HepG2 (cell line): ENCODE measurements around the gene ING1. TPM values are rescaled to one million over a fixed set of nuclear protein-coding genes. Genes with fewer than 3 reads are reported as not detected.

Experiments used
- ATAC-seq: fragments of 200-7000 bp; cut with Tn5 transposase; 3 replicates; pipeline ENCODE4 v1.9.1; 2020; ENCODE audit warnings: mild to moderate bottlenecking, moderate library complexity
- BruUV-seq: library from RNA; stranded (reverse); fragments of 400-500 nt; replicated peaks from 2 replicates; lab custom pipeline; 2021; lab: Mats Ljungman, UMichigan
- CTCF ChIA-PET: fragments of 300-600 bp; formaldehyde crosslinking; extraction: SDS; loops from one replicate; lab custom pipeline; 2021; ENCODE audit warnings: low total read pairs, inconsistent platforms, low intra/inter-chr PET ratio; lab: Yijun Ruan, JAX
- POLR2A ChIA-PET: fragments of 350-600 bp; sonication (Branson Sonifier 250); formaldehyde crosslinking; loops from one replicate; lab custom pipeline; 2020; ENCODE audit warnings: antibody characterized with exemption, inconsistent platforms; lab: Yijun Ruan, JAX
- DNase-seq: peaks from one replicate; pipeline ENCODE4 v3.0.0-alpha.2; 2015; ENCODE audit warnings: low spot score
- FAIRE-seq: peaks from 3 replicates; lab custom pipeline; 2011; peaks lifted over from hg19 to GRCh38; lab: Jason Lieb, UNC
- H2AFZ ChIP-seq: one replicate; pipeline ENCODE4 v1.6.1; 2011; ENCODE audit warnings: low read length, inconsistent platforms
- H3K27ac ChIP-seq: fragments of 300-600 bp; 3 replicates; pipeline ENCODE4 v1.8.0; 2011; ENCODE audit warnings: mixed run types, mild to moderate bottlenecking, mixed read lengths, low read length, inconsistent platforms; ENCODE audit not compliant: insufficient read depth; ENCODE audit errors: extremely low read length
- H3K27me3 ChIP-seq, 2 experiments: fragments of 200-600 bp in 1 of 2; 2 replicates in 1 of 2; 3 replicates in 1 of 2; pipeline versions ENCODE4 v1.6.0 to v1.8.0; 2011; ENCODE audit warnings: low read length in 2 of 2, mild to moderate bottlenecking in 2 of 2, moderate library complexity in 2 of 2, inconsistent platforms in 1 of 2; ENCODE audit not compliant: insufficient read depth in 2 of 2, control insufficient read depth in 1 of 2
- H3K36me3 ChIP-seq, 2 experiments: fragments of 200-600 bp in 1 of 2; replicated peaks in 1 of 2; 2 replicates in 1 of 2; 3 replicates in 1 of 2; pipeline versions ENCODE4 v1.5.1 to v1.8.0; 2011; ENCODE audit warnings: low read length in 2 of 2, inconsistent platforms in 1 of 2; ENCODE audit not compliant: insufficient read depth in 2 of 2, control insufficient read depth in 1 of 2
- H3K4me1 ChIP-seq: 2 replicates; pipeline ENCODE4 v1.5.1; 2012; ENCODE audit warnings: low read length, inconsistent platforms; ENCODE audit not compliant: insufficient read depth
- H3K4me2 ChIP-seq: 2 replicates; pipeline ENCODE4 v1.6.0; 2011; ENCODE audit warnings: low read depth, low read length, inconsistent platforms
- H3K4me3 ChIP-seq, 3 experiments: fragments of 200-600 bp in 1 of 3; sonication (generic), shearing (Covaris generic) in 1 of 3; replicated peaks in 1 of 3; 2 replicates each; pipeline ENCODE4 v1.5.1; 2011 to 2016; ENCODE audit warnings: low read length in 3 of 3, inconsistent platforms in 2 of 3, low read depth in 2 of 3, mild to moderate bottlenecking in 2 of 3, control low read depth in 1 of 3, mixed read lengths in 1 of 3; ENCODE audit not compliant: insufficient read depth in 1 of 3
- H3K79me2 ChIP-seq: one replicate; pipeline ENCODE4 v1.6.1; 2011; ENCODE audit warnings: low read length, inconsistent platforms; ENCODE audit not compliant: insufficient read depth
- H3K9ac ChIP-seq: 2 replicates; pipeline ENCODE4 v1.6.0; 2011; ENCODE audit warnings: mild to moderate bottlenecking, low read depth, low read length, inconsistent platforms; ENCODE audit not compliant: insufficient read depth
- H3K9me3 ChIP-seq: 2 replicates; pipeline ENCODE4 v1.5.1; 2012; ENCODE audit warnings: mild to moderate bottlenecking, low read length
- H4K20me1 ChIP-seq: 2 replicates; pipeline ENCODE4 v1.6.0; 2011; ENCODE audit warnings: inconsistent platforms, mild to moderate bottlenecking, low read length, moderate library complexity; ENCODE audit not compliant: insufficient read depth
- HNF4A ChIP-seq: sonication (generic); formaldehyde crosslinking; IDR thresholded peaks from 2 replicates; pipeline ENCODE4 v1.4.0; 2020; ENCODE audit warnings: missing genetic modification reagents
- LCORL ChIP-seq, 2 experiments: fragments of 450-650 bp in 1 of 2; sonication (generic) in 1 of 2; formaldehyde crosslinking in 1 of 2; IDR thresholded peaks; 2 replicates each; pipeline versions ENCODE4 v1.5.0 to v1.6.1; 2017 to 2020; ENCODE audit warnings: antibody characterized with exemption in 1 of 2, missing genetic modification reagents in 1 of 2
- STAG1 ChIP-seq: sonication (generic); formaldehyde crosslinking; IDR thresholded peaks from 2 replicates; pipeline ENCODE4 v1.4.0; 2020; ENCODE audit warnings: missing genetic modification reagents
- TEAD2 ChIP-seq: sonication (generic); formaldehyde crosslinking; IDR thresholded peaks from 2 replicates; pipeline ENCODE4 v1.9.0; 2021; ENCODE audit warnings: missing genetic modification reagents
- ZNF18 ChIP-seq: sonication (generic); formaldehyde crosslinking; IDR thresholded peaks from 2 replicates; pipeline ENCODE4 v1.8.0; 2022; ENCODE audit warnings: mild to moderate bottlenecking, missing genetic modification reagents; ENCODE audit not compliant: insufficient replicate concordance
- ZNF652 ChIP-seq: IDR thresholded peaks from 2 replicates; pipeline ENCODE4 v1.6.1; 2016; ENCODE audit warnings: low read depth, borderline replicate concordance
- WGBS: methylation state at CpG from one replicate; pipeline ENCODE4 v1.1.6; 2017; ENCODE audit warnings: low lambda C conversion rate; 5-methylcytosine and 5-hydroxymethylcytosine counted together
- in situ Hi-C: cut with HindIII; loops from 2 replicates; pipeline ENCODE4 v1.10.0; 2017; ENCODE audit warnings: low pct_unique_long_range_greater_than_20kb; ENCODE audit not compliant: extremely low pct_ligation_motif_present
- intact Hi-C: fragments of 100-400 bp; cut with micrococcal nuclease; formaldehyde crosslinking; loops from one replicate; pipeline ENCODE4 v1.10.0; 2022; ENCODE audit not compliant: unreplicated experiment
- polyA plus RNA-seq, 8 experiments: library from polyadenylated mRNA; depleted of rRNA in 3 of 8; stranded (reverse) in 7 of 8; unstranded in 1 of 8; fragments of >200 nt; fragmentation: Illumina TruSeq in 4 of 8; extraction: Trizol in 4 of 8; gene quantifications; 2 replicates each; pipeline versions ENCODE4 v1.2.1 to v1.2.3, GENCODE V29; 2011 to 2016; ENCODE audit warnings: low read depth in 4 of 8, missing spikeins in 1 of 8, mixed read lengths in 1 of 8; ENCODE audit not compliant: insufficient read depth in 1 of 8
- total RNA-seq, 5 experiments: library from RNA; depleted of rRNA; stranded (reverse); fragments of >200 nt; fragmentation: Illumina TruSeq; extraction: Trizol; gene quantifications; 2 replicates each; pipeline ENCODE4 v1.2.3, GENCODE V29; 2016; ENCODE audit warnings: low read depth in 1 of 5
- TF ChIP-seq, protein P1 (sequence below): sonication (generic); formaldehyde crosslinking; IDR thresholded peaks from 2 replicates; pipeline ENCODE4 v1.9.0; 2021; ENCODE audit warnings: mild to moderate bottlenecking, missing genetic modification reagents
- TF ChIP-seq, protein P2 (sequence below): sonication (generic); formaldehyde crosslinking; IDR thresholded peaks from 2 replicates; pipeline ENCODE4 v1.5.0; 2020; ENCODE audit warnings: missing genetic modification reagents
- TF ChIP-seq, protein P3 (sequence below): sonication (generic); formaldehyde crosslinking; IDR thresholded peaks from 2 replicates; pipeline ENCODE4 v1.5.0; 2020; ENCODE audit warnings: mild to moderate bottlenecking, missing genetic modification reagents, moderate library complexity

ING1 gene
- total and polyA plus RNA-seq, 2 of the 13 experiments (the other 11 are each of a cell fraction or from before 2014, with no cell fraction given), result 8.1 to 16.1 TPM

DNA sequence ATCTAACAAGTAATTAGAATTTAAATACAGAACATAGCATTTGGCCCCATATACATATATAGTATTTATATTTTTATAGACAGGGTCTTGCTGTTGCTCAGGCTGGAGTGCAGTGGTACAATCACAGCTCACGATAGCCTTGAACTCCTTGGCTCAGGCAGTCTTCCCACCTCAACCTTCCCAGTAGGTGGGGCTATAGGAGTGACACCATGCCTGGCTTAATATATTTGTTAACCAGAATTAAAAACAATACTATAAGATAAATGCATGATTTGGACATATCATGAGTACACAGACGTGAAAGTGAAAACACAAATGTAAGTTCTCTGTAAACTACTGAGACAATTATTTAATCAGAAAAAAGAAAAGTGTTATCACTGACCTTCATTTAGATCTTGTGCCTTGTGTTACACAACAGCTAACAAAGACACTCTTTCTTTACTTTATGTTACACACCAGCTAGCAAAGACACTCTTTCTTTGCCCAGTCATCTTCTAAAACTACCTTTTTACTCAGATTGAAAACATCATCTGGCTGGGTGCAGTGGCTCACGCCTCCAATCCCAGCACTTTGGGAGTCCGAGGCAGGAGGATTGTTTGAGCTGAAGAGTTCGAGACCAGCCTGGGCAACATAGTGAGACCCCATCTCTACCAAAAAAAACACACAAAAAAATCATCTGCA is 30.2 kb upstream of the ING1 start:
- no TSS peak for BruUV-seq
- FAIRE-seq, result peak; percentile 63
- TF ChIP-seq TEAD2 (no peak), ZNF18 (no peak), ZNF652 (CRISPR knock-in tag) (peak; percentile 56; the same call in 1 of the 2 replicates), HNF4A (CRISPR knock-in tag) (0 out of 2 replicates have a peak, but pooled peaks have one; percentile 7), LCORL (IDR thresholded peaks at IDR 0.05) (no peak), LCORL (CRISPR knock-in tag; IDR thresholded peaks at IDR 0.05) (0 out of 2 replicates have a peak, but pooled peaks have one; percentile 11), STAG1 (peak; percentile 58)
- TF ChIP-seq, protein P1, sequence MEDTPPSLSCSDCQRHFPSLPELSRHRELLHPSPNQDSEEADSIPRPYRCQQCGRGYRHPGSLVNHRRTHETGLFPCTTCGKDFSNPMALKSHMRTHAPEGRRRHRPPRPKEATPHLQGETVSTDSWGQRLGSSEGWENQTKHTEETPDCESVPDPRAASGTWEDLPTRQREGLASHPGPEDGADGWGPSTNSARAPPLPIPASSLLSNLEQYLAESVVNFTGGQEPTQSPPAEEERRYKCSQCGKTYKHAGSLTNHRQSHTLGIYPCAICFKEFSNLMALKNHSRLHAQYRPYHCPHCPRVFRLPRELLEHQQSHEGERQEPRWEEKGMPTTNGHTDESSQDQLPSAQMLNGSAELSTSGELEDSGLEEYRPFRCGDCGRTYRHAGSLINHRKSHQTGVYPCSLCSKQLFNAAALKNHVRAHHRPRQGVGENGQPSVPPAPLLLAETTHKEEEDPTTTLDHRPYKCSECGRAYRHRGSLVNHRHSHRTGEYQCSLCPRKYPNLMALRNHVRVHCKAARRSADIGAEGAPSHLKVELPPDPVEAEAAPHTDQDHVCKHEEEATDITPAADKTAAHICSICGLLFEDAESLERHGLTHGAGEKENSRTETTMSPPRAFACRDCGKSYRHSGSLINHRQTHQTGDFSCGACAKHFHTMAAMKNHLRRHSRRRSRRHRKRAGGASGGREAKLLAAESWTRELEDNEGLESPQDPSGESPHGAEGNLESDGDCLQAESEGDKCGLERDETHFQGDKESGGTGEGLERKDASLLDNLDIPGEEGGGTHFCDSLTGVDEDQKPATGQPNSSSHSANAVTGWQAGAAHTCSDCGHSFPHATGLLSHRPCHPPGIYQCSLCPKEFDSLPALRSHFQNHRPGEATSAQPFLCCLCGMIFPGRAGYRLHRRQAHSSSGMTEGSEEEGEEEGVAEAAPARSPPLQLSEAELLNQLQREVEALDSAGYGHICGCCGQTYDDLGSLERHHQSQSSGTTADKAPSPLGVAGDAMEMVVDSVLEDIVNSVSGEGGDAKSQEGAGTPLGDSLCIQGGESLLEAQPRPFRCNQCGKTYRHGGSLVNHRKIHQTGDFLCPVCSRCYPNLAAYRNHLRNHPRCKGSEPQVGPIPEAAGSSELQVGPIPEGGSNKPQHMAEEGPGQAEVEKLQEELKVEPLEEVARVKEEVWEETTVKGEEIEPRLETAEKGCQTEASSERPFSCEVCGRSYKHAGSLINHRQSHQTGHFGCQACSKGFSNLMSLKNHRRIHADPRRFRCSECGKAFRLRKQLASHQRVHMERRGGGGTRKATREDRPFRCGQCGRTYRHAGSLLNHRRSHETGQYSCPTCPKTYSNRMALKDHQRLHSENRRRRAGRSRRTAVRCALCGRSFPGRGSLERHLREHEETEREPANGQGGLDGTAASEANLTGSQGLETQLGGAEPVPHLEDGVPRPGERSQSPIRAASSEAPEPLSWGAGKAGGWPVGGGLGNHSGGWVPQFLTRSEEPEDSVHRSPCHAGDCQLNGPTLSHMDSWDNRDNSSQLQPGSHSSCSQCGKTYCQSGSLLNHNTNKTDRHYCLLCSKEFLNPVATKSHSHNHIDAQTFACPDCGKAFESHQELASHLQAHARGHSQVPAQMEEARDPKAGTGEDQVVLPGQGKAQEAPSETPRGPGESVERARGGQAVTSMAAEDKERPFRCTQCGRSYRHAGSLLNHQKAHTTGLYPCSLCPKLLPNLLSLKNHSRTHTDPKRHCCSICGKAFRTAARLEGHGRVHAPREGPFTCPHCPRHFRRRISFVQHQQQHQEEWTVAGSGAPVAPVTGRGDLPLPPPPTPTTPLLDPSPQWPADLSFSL, result 0 out of 2 replicates have a peak, but pooled peaks have one; percentile 29
- TF ChIP-seq, protein P2, sequence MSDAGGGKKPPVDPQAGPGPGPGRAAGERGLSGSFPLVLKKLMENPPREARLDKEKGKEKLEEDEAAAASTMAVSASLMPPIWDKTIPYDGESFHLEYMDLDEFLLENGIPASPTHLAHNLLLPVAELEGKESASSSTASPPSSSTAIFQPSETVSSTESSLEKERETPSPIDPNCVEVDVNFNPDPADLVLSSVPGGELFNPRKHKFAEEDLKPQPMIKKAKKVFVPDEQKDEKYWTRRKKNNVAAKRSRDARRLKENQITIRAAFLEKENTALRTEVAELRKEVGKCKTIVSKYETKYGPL (CRISPR knock-in tag), result peak; percentile 68; the same call in 1 of the 2 replicates
- TF ChIP-seq, protein P3, sequence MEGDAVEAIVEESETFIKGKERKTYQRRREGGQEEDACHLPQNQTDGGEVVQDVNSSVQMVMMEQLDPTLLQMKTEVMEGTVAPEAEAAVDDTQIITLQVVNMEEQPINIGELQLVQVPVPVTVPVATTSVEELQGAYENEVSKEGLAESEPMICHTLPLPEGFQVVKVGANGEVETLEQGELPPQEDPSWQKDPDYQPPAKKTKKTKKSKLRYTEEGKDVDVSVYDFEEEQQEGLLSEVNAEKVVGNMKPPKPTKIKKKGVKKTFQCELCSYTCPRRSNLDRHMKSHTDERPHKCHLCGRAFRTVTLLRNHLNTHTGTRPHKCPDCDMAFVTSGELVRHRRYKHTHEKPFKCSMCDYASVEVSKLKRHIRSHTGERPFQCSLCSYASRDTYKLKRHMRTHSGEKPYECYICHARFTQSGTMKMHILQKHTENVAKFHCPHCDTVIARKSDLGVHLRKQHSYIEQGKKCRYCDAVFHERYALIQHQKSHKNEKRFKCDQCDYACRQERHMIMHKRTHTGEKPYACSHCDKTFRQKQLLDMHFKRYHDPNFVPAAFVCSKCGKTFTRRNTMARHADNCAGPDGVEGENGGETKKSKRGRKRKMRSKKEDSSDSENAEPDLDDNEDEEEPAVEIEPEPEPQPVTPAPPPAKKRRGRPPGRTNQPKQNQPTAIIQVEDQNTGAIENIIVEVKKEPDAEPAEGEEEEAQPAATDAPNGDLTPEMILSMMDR (CRISPR knock-in tag), result peak; percentile 66

More for the DNA sequence above, 30.2 kb upstream of the ING1 start:
- Histone ChIP-seq H4K20me1 (no peaks in the 10 kb centered on the region), H3K27ac (peak overlapping the region; percentile 77), H3K9ac (0 out of 2 replicates have a peak overlapping the region, but pooled peaks have one; percentile 27), H3K4me2 (peak overlapping the region; percentile 66), H2AFZ (no peak overlapping the region), H3K27me3 (no peaks in the 10 kb centered on the region), H3K36me3 (peaks cover 9 to 49% of the 10 kb centered on the region in 2 experiments; a peak in 4 of 5 replicates), H3K9me3 (no peaks in the 10 kb centered on the region), H3K4me3 (no peak overlapping the region), H3K4me1 (peaks cover 26% of the 10 kb centered on the region), H3K79me2 (no peaks in the 10 kb centered on the region)
- intact Hi-C loops (no loop called here), in situ Hi-C loops (loop anchor here (10.0 kb wide), 1 partner anchor 131 kb away; no protein-coding TSS in a partner anchor)
- ATAC-seq (peak; percentile 60), DNase-seq (peak; percentile 52)
- CTCF ChIA-PET, result interaction anchor here (2.5 kb wide), 1 partner anchor 136 kb away, joined by 15 read pairs; no protein-coding TSS in a partner anchor
- 65% methylated on average over 5 of the region's 5 CpGs for WGBS
- POLR2A ChIA-PET, result interaction anchor here (0.6 to 2.6 kb wide), 7 partner anchors 20 to 211 kb away, joined by 3 to 44 read pairs (median 6); partner anchors contain the start of gene CARS2
